DOHH2 (cell line): ENCODE data around the gene SOD2.

ENCODE experiments used
- CTCF ChIP-seq: fragments of 200-600 bp; sonication (generic); IDR thresholded peaks from one replicate; pipeline ENCODE4 v1.5.1; 2014; ENCODE audit warnings: antibody characterized with exemption, mild to moderate bottlenecking, low read depth, low read length; ENCODE audit not compliant: poor library complexity, severe bottlenecking
- EZH2phosphoT487 ChIP-seq: fragments of 200-600 bp; sonication (generic); IDR thresholded peaks from 2 replicates; pipeline ENCODE4 v1.6.1; 2017; ENCODE audit warnings: borderline replicate concordance, mild to moderate bottlenecking, antibody characterized with exemption, low read length, moderate library complexity, mixed read lengths

- TF ChIP-seq CTCF (no peak), EZH2phosphoT487 (no peak)
Measured at GRCh38 chr6:159719287-159719686, 26.2 kb upstream of the SOD2 start.
